ENCODE measurements around the gene TSPAN14.

GRCh38 chr10:80529604-80530003 lies 75.5 kb downstream of the TSPAN14 start:
- TF ChIP-seq CTCF (IDR thresholded peaks at IDR 0.05) (no peak), POLR2A (IDR thresholded peaks at IDR 0.05) (no peak)
